A673 (cell line): Measurements from ENCODE around the gene OR2AJ1. TPM values are rescaled to one million over a fixed set of nuclear protein-coding genes. Genes with fewer than 3 reads are reported as not detected.

ENCODE experiments used
- BruUV-seq: library from RNA; stranded (reverse); fragments of 400-500 nt; replicated peaks from 2 replicates; lab custom pipeline; 2021; lab: Mats Ljungman, UMichigan
- CTCF ChIA-PET: fragments of 300-600 bp; sonication (Branson Sonifier 250); formaldehyde crosslinking; loops from one replicate; lab custom pipeline; 2022; ENCODE audit warnings: antibody characterized with exemption; lab: Charles Lee
- POLR2A ChIA-PET: fragments of 300-600 bp; sonication (Branson Sonifier 250); formaldehyde crosslinking; loops from one replicate; lab custom pipeline; 2022; ENCODE audit warnings: antibody characterized with exemption; ENCODE audit not compliant: low non-redundant PET; lab: Charles Lee
- DNase-seq: peaks from one replicate; pipeline ENCODE4 v3.0.0-alpha.2; 2015; ENCODE audit warnings: low spot score
- H3K27ac ChIP-seq: fragments of 200-600 bp; sonication (generic); 2 replicates; pipeline ENCODE4 v1.5.1; 2016; ENCODE audit warnings: mixed run types, low read depth, mild to moderate bottlenecking, mixed read lengths, antibody characterized with exemption, low read length; ENCODE audit not compliant: poor library complexity, severe bottlenecking
- H3K27me3 ChIP-seq: fragments of 200-600 bp; sonication (generic); replicated peaks from 2 replicates; pipeline ENCODE4 v1.6.1; 2017; ENCODE audit warnings: mixed run types, low read depth, mild to moderate bottlenecking, mixed read lengths, antibody characterized with exemption, low read length; ENCODE audit not compliant: insufficient read depth, poor library complexity
- H3K36me3 ChIP-seq: fragments of 200-600 bp; sonication (generic); 2 replicates; pipeline ENCODE4 v1.6.1; 2016; ENCODE audit warnings: mixed run types, mild to moderate bottlenecking, mixed read lengths, antibody characterized with exemption, low read length; ENCODE audit not compliant: insufficient read depth, poor library complexity, severe bottlenecking
- H3K4me1 ChIP-seq: fragments of 200-600 bp; sonication (generic); 2 replicates; pipeline ENCODE4 v1.6.1; 2017; ENCODE audit warnings: mixed run types, mild to moderate bottlenecking, mixed read lengths, antibody characterized with exemption, low read length; ENCODE audit not compliant: insufficient read depth, poor library complexity, severe bottlenecking
- H3K4me3 ChIP-seq: fragments of 200-600 bp; sonication (generic); 2 replicates; pipeline ENCODE4 v1.5.1; 2016; ENCODE audit warnings: low read depth, mixed run types, mild to moderate bottlenecking, mixed read lengths, low read length; ENCODE audit not compliant: poor library complexity, severe bottlenecking
- H3K9me3 ChIP-seq: fragments of 200-600 bp; sonication (generic); 2 replicates; pipeline ENCODE4 v1.6.1; 2016; ENCODE audit warnings: mixed run types, low read depth, mild to moderate bottlenecking, mixed read lengths, antibody characterized with exemption, low read length; ENCODE audit not compliant: poor library complexity, severe bottlenecking
- EZH2 ChIP-seq: fragments of 200-600 bp; sonication (generic); IDR thresholded peaks from 2 replicates; pipeline ENCODE4 v1.6.1; 2017; ENCODE audit warnings: borderline replicate concordance, low read depth, mild to moderate bottlenecking, mixed read lengths, antibody characterized with exemption, low read length; ENCODE audit not compliant: poor library complexity, severe bottlenecking
- intact Hi-C: fragments of 100-400 bp; cut with micrococcal nuclease; formaldehyde crosslinking; loops from one replicate; pipeline ENCODE4 v1.10.0; 2022; ENCODE audit not compliant: unreplicated experiment
- total RNA-seq: library from RNA; stranded (reverse); gene quantifications from 2 replicates; pipeline ENCODE4 v1.2.3, GENCODE V29; 2021
- TF ChIP-seq, protein P1 (sequence below): fragments of 300-800, 200-600 bp; sonication (generic); conservative IDR thresholded peaks from 2 replicates; pipeline ENCODE4 v1.5.1; 2017; ENCODE audit warnings: low read depth, mild to moderate bottlenecking, antibody characterized with exemption, low read length, moderate library complexity, mixed read lengths

OR2AJ1 gene
- total RNA-seq, 1 experiment from 2014 or later, result not detected

DNA sequence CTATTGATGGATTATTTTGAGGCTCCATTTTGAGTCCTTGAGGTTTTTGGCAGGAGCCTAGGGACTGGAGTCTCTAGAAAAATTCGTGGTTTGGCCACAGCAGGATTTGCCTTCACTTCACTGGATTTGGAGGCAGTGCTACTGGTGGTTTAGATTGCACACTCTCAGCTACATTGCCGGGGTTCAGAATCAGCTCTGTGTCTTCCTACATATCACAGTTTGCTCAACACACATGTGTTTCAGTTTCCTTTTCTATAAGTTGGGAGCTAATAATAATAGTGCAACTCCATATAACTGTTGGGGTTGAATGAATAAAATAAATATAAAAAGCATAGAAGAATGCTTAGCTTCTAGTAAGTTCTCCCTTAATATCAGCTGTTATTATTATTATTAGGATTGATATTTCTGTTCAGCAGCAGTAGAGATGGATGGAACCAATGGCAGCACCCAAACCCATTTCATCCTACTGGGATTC lies 29.5 kb upstream of the OR2AJ1 start, which contains the start of gene OR2W3:
Gene OR2W3 (plus strand): TSS at position 425 of the 475 bp plus-strand sequence. CDS start 0 bp downstream, at position 425.
- TF ChIP-seq EZH2, result no peak
- TF ChIP-seq, protein P1, sequence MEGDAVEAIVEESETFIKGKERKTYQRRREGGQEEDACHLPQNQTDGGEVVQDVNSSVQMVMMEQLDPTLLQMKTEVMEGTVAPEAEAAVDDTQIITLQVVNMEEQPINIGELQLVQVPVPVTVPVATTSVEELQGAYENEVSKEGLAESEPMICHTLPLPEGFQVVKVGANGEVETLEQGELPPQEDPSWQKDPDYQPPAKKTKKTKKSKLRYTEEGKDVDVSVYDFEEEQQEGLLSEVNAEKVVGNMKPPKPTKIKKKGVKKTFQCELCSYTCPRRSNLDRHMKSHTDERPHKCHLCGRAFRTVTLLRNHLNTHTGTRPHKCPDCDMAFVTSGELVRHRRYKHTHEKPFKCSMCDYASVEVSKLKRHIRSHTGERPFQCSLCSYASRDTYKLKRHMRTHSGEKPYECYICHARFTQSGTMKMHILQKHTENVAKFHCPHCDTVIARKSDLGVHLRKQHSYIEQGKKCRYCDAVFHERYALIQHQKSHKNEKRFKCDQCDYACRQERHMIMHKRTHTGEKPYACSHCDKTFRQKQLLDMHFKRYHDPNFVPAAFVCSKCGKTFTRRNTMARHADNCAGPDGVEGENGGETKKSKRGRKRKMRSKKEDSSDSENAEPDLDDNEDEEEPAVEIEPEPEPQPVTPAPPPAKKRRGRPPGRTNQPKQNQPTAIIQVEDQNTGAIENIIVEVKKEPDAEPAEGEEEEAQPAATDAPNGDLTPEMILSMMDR, result no peak
- H3K9me3 ChIP-seq, result no peaks in the 10 kb centered on the region
- CTCF ChIA-PET, result no interaction called here

DNA sequence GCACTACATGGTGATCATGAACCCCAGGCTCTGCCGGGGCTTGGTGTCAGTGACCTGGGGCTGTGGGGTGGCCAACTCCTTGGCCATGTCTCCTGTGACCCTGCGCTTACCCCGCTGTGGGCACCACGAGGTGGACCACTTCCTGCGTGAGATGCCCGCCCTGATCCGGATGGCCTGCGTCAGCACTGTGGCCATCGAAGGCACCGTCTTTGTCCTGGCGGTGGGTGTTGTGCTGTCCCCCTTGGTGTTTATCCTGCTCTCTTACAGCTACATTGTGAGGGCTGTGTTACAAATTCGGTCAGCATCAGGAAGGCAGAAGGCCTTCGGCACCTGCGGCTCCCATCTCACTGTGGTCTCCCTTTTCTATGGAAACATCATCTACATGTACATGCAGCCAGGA lies 28.7 kb upstream of the OR2AJ1 start:
- Histone ChIP-seq H3K9me3 (no peaks in the 10 kb centered on the region), H3K27me3 (no peaks in the 10 kb centered on the region), H3K27ac (no peak overlapping the region), H3K36me3 (no peaks in the 10 kb centered on the region), H3K4me3 (no peak overlapping the region), H3K4me1 (no peaks in the 10 kb centered on the region)
- DNase-seq, result no peak
- no TSS peak for BruUV-seq
- intact Hi-C loops, result no loop called here
- ChIA-PET POLR2A (no interaction called here), CTCF (interaction anchor here (0.7 kb wide), 1 partner anchor 24 kb away, joined by 4 read pairs; no protein-coding TSS in a partner anchor)
- TF ChIP-seq EZH2, result no peak
- TF ChIP-seq, protein P1, result no peak

More for the DNA sequence above, 29.5 kb upstream of the OR2AJ1 start, which contains the start of gene OR2W3:
- no peaks in the 10 kb centered on the region for H3K27me3 ChIP-seq
- H3K4me1 ChIP-seq, result no peaks in the 10 kb centered on the region
- no TSS peak for BruUV-seq
- POLR2A ChIA-PET, result no interaction called here
- no peaks in the 10 kb centered on the region for H3K36me3 ChIP-seq
- H3K4me3 ChIP-seq, result no peak within 1 kb of the TSS
- DNase-seq, result no peak
- intact Hi-C loops, result no loop called here
- H3K27ac ChIP-seq, result no peak within 1 kb of the TSS

DNA sequence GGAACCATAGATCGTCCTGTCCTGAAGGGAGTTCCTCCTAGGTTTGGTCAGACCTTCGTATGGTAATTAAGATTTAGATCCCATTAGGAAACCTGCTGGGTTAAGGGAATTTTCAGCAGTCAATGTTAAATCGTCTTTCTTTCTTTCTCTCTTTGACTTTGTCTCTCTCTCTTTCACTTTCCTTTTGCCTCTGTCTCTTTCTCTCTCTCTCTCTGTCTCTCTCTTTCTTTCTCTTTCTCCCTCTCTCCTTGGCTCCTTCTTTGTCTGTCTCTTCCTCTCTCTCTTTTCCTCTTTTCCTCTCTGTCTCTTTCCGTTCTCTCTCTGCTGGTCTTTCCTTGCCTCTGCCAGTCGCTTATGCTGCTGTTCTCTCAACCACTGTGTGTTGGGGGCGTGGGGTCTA lies 20.6 kb upstream of the OR2AJ1 start:
- Histone ChIP-seq H3K27ac (no peak overlapping the region), H3K4me3 (no peak overlapping the region), H3K9me3 (peaks cover 3% of the 10 kb centered on the region), H3K36me3 (no peaks in the 10 kb centered on the region), H3K27me3 (no peaks in the 10 kb centered on the region), H3K4me1 (no peaks in the 10 kb centered on the region)
- ChIA-PET POLR2A (no interaction called here), CTCF (no interaction called here)
- intact Hi-C loops, result no loop called here
- no TSS peak for BruUV-seq
- TF ChIP-seq EZH2, result no peak
- TF ChIP-seq, protein P1, result no peak
- DNase-seq, result no peak
